ENCODE data around the gene TRERF1.
"Not testable (repeated sequence)": the region's sequence is repeated elsewhere in the genome, so short reads cannot be mapped to it uniquely, and the experiment has no call there.

TRERF1 gene

GRCh38 chr6:42335896-42336295 is 115.8 kb downstream of the TRERF1 start:
- no peak for DNase-seq

GRCh38 chr6:42334870-42335269 is 116.9 kb downstream of the TRERF1 start:
- no peak for DNase-seq

GRCh38 chr6:42333612-42334011 is 118.1 kb downstream of the TRERF1 start:
- DNase-seq: no peak

- DNase-seq: no peak
Measured at GRCh38 chr6:42332916-42333315, 118.8 kb downstream of the TRERF1 start.

- DNase-seq: no peak
Measured at GRCh38 chr6:42331019-42331418, 120.7 kb downstream of the TRERF1 start.

- no peak for DNase-seq
Measured at GRCh38 chr6:42326248-42326647, 125.5 kb downstream of the TRERF1 start.

- not testable (repeated sequence) for DNase-seq
Measured at GRCh38 chr6:42324656-42325324, 126.9 kb downstream of the TRERF1 start.

GRCh38 chr6:42322676-42323075 is 129.1 kb downstream of the TRERF1 start:
- DNase-seq: no peak

- no peak for DNase-seq
Measured at GRCh38 chr6:42321976-42322375, 129.8 kb downstream of the TRERF1 start.

GRCh38 chr6:42320762-42321161 is 131.0 kb downstream of the TRERF1 start:
- no peak for DNase-seq

- no peak for DNase-seq
Measured at GRCh38 chr6:42318480-42318879, 133.2 kb downstream of the TRERF1 start.

GRCh38 chr6:42316981-42317380 is 134.7 kb downstream of the TRERF1 start:
- DNase-seq: no peak

- DNase-seq: no peak
Measured at GRCh38 chr6:42315991-42316970, 135.4 kb downstream of the TRERF1 start.

- DNase-seq: no peak
Measured at GRCh38 chr6:42315259-42315990, 136.3 kb downstream of the TRERF1 start.

GRCh38 chr6:42314571-42315258 is 137.0 kb downstream of the TRERF1 start:
- no peak for DNase-seq

GRCh38 chr6:42313941-42314570 is 137.7 kb downstream of the TRERF1 start:
- no peak for DNase-seq

- DNase-seq: no peak
Measured at GRCh38 chr6:42313038-42313437, 138.7 kb downstream of the TRERF1 start.

- no peak for DNase-seq
Measured at GRCh38 chr6:42307141-42307470, 144.6 kb downstream of the TRERF1 start.

GRCh38 chr6:42306439-42307140 is 145.1 kb downstream of the TRERF1 start:
- no peak for DNase-seq

- DNase-seq: no peak
Measured at GRCh38 chr6:42304053-42304712, 147.5 kb downstream of the TRERF1 start.

- DNase-seq: no peak
Measured at GRCh38 chr6:42302411-42302810, 149.3 kb downstream of the TRERF1 start.
